D721Med (cell line): Measurements from ENCODE around the gene FOLR1.

ENCODE experiments used
- DNase-seq: peaks from one replicate; pipeline ENCODE4 v3.0.0; 2011; ENCODE audit warnings: low spot score; ENCODE audit not compliant: insufficient read length
- FAIRE-seq: peaks from 2 replicates; lab custom pipeline; 2011; peaks lifted over from hg19 to GRCh38; lab: Jason Lieb, UNC
- CTCF ChIP-seq: IDR thresholded peaks from 2 replicates; pipeline ENCODE4 v1.5.1; 2012; ENCODE audit warnings: mild to moderate bottlenecking, control low read depth; ENCODE audit not compliant: insufficient read depth; ENCODE audit errors: missing control alignments

FOLR1 gene

GRCh38 chr11:72244060-72244360 is 52.1 kb downstream of the FOLR1 start, which contains the start of gene PHOX2A:
PHOX2A (minus strand) TSS chr11:72244176; CDS start chr11:72244004, 172 bp downstream.
- FAIRE-seq (no peak), DNase-seq (no peak)
- no peak for TF ChIP-seq CTCF

- TF ChIP-seq CTCF = no peak
- FAIRE-seq (no peak), DNase-seq (no peak)
Observed at GRCh38 chr11:72244361-72245262, 52.7 kb downstream of the FOLR1 start.

GRCh38 chr11:72245263-72245816 is 53.4 kb downstream of the FOLR1 start:
- FAIRE-seq (no peak), DNase-seq (no peak)
- TF ChIP-seq CTCF = no peak
